ENCODE results near the gene TECPR1. TPM values are rescaled to one million over a fixed set of nuclear protein-coding genes. Genes with fewer than 3 reads are reported as not detected.

Gene TECPR1
- total RNA-seq, 1 experiment from 2014 or later, result 11.5 TPM

DNA sequence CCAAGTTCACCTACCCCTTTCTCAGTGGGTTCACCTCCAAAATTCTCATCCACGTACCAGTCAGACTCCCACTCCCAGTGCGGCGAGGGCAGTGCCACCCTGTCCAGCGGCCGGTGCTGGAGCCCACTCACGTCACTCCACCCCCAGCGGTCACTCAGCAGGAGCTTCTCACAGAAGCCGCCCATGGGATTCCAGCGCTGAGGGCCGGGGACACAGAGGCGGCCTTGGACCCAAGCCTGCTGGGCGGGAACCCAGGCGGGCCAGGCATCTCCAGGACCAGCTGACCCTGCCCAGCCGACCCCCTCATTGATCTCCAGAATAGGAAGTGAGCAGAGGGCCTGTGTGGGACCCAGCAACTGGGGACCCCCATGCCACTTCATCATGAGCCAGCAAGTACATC lies 7.2 kb downstream of the TECPR1 start:
- H3K9me3 ChIP-seq (ENCODE audit: low read length), result no peaks in the 10 kb centered on the region
- POLR2A ChIA-PET (ENCODE audit: unreplicated experiment), result no interaction called here
- no peaks in the 10 kb centered on the region for H3K9me2 ChIP-seq (replicated peaks; ENCODE audit: low read length)
- no peak overlapping the region for H3K4me3 ChIP-seq (ENCODE audit: low read length)
- H3K4me1 ChIP-seq (ENCODE audit: insufficient read depth, low read length), result peaks cover 6% of the 10 kb centered on the region; the same call in 1 of the 2 replicates
- H2AFZ ChIP-seq (ENCODE audit: low read length), result no peak overlapping the region
- BruUV-seq (replicated peaks), result no TSS peak
- H3K9ac ChIP-seq (ENCODE audit: low read length), result no peak overlapping the region
- CTCF ChIA-PET, result no interaction called here
- H3K27ac ChIP-seq (ENCODE audit: low read length), result no peak overlapping the region
- no peaks in the 10 kb centered on the region for H3F3A ChIP-seq (ENCODE audit: low read length, unreplicated experiment)
- H4K20me1 ChIP-seq (ENCODE audit: low read length), result no peaks in the 10 kb centered on the region
- TF ChIP-seq EZH2 (IDR thresholded peaks at IDR 0.05; ENCODE audit: low read length, unreplicated experiment), result no peak
- TF ChIP-seq, protein P1, sequence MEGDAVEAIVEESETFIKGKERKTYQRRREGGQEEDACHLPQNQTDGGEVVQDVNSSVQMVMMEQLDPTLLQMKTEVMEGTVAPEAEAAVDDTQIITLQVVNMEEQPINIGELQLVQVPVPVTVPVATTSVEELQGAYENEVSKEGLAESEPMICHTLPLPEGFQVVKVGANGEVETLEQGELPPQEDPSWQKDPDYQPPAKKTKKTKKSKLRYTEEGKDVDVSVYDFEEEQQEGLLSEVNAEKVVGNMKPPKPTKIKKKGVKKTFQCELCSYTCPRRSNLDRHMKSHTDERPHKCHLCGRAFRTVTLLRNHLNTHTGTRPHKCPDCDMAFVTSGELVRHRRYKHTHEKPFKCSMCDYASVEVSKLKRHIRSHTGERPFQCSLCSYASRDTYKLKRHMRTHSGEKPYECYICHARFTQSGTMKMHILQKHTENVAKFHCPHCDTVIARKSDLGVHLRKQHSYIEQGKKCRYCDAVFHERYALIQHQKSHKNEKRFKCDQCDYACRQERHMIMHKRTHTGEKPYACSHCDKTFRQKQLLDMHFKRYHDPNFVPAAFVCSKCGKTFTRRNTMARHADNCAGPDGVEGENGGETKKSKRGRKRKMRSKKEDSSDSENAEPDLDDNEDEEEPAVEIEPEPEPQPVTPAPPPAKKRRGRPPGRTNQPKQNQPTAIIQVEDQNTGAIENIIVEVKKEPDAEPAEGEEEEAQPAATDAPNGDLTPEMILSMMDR (conservative IDR thresholded peaks at IDR 0.05; ENCODE audit: low read depth, low read length), result no peak
- no peak for TF ChIP-seq EZH2phosphoT487 (IDR thresholded peaks at IDR 0.05; ENCODE audit: borderline replicate concordance, low read length)
- peaks cover 1% of the 10 kb centered on the region; the same call in 1 of the 2 replicates for H3K79me2 ChIP-seq (ENCODE audit: low read length)
- no peak overlapping the region for H3K4me2 ChIP-seq (ENCODE audit: low read length)
- no peaks in the 10 kb centered on the region for H3K36me3 ChIP-seq (ENCODE audit: low read depth, low read length)
- ATAC-seq, result no peak
- no peaks in the 10 kb centered on the region for H3K27me3 ChIP-seq (ENCODE audit: low read length)
- intact Hi-C loops (cut with micrococcal nuclease), result no loop called here
- DNase-seq, result no peak

DNA sequence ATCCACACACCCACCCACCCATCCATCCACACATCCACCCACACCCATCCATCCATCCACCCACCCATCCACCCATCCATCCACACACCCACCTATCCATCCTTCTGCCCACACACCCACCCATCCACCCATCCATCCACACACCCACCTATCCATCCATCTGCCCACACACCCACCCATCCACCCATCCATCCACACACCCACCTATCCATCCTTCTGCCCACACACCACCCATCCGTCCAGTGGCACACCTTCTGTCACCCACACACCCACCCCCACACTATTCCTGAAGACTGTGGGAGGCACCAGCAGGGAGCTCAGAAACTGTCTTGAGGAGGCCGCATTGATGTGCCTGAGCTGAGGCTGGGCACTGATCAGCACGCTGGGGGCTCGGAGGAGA lies 9.1 kb downstream of the TECPR1 start:
- H3K9ac ChIP-seq (ENCODE audit: low read length), result no peak overlapping the region
- H3K79me2 ChIP-seq (ENCODE audit: low read length), result no peaks in the 10 kb centered on the region
- no peak overlapping the region for H3K27ac ChIP-seq (ENCODE audit: low read length)
- CTCF ChIA-PET, result no interaction called here
- no peaks in the 10 kb centered on the region for H3K36me3 ChIP-seq (ENCODE audit: low read depth, low read length)
- no TSS peak for BruUV-seq (replicated peaks)
- DNase-seq (no peak), ATAC-seq (no peak)
- no peaks in the 10 kb centered on the region for H3K9me2 ChIP-seq (replicated peaks; ENCODE audit: low read length)
- no peaks in the 10 kb centered on the region for H3K4me1 ChIP-seq (ENCODE audit: insufficient read depth, low read length)
- no peaks in the 10 kb centered on the region for H3K9me3 ChIP-seq (ENCODE audit: low read length)
- no peak overlapping the region for H2AFZ ChIP-seq (ENCODE audit: low read length)
- TF ChIP-seq, protein P1 (conservative IDR thresholded peaks at IDR 0.05; ENCODE audit: low read depth, low read length), result no peak
- TF ChIP-seq EZH2 (IDR thresholded peaks at IDR 0.05; ENCODE audit: low read length, unreplicated experiment), result no peak
- no peak for TF ChIP-seq EZH2phosphoT487 (IDR thresholded peaks at IDR 0.05; ENCODE audit: borderline replicate concordance, low read length)
- H3K27me3 ChIP-seq (ENCODE audit: low read length), result no peaks in the 10 kb centered on the region
- intact Hi-C loops (cut with micrococcal nuclease), result no loop called here
- POLR2A ChIA-PET (ENCODE audit: unreplicated experiment), result no interaction called here
- H4K20me1 ChIP-seq (ENCODE audit: low read length), result no peaks in the 10 kb centered on the region
- no peak overlapping the region for H3K4me2 ChIP-seq (ENCODE audit: low read length)
- no peak overlapping the region for H3K4me3 ChIP-seq (ENCODE audit: low read length)
- no peaks in the 10 kb centered on the region for H3F3A ChIP-seq (ENCODE audit: low read length, unreplicated experiment)

DNA sequence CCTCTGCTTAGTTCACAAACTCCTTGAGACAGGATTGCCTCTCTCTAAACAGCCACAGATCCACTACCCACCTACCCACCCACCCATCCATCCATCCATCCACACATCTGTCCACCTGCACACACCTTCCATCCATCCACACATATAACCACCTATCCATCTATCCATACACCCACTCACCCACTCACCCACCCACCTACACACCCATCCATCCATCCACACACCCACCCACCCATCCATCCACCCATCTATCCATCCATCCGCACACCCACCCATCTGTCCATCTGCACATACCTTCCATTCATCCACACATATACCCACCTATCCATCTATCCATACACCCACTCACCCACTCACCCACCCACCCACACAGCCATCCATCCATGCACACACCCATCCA lies 9.7 kb downstream of the TECPR1 start:
- Histone ChIP-seq H3K9ac (ENCODE audit: low read length) (no peak overlapping the region), H3K4me3 (ENCODE audit: low read length) (no peak overlapping the region), H3K9me3 (ENCODE audit: low read length) (no peaks in the 10 kb centered on the region), H3K4me2 (ENCODE audit: low read length) (no peak overlapping the region), H3K4me1 (ENCODE audit: insufficient read depth, low read length) (no peaks in the 10 kb centered on the region), H3F3A (ENCODE audit: low read length, unreplicated experiment) (no peaks in the 10 kb centered on the region), H3K27ac (ENCODE audit: low read length) (no peak overlapping the region), H3K36me3 (ENCODE audit: low read depth, low read length) (no peaks in the 10 kb centered on the region), H4K20me1 (ENCODE audit: low read length) (no peaks in the 10 kb centered on the region), H3K9me2 (replicated peaks; ENCODE audit: low read length) (no peaks in the 10 kb centered on the region), H2AFZ (ENCODE audit: low read length) (no peak overlapping the region), H3K79me2 (ENCODE audit: low read length) (no peaks in the 10 kb centered on the region), H3K27me3 (ENCODE audit: low read length) (no peaks in the 10 kb centered on the region)
- TF ChIP-seq, protein P1 (conservative IDR thresholded peaks at IDR 0.05; ENCODE audit: low read depth, low read length), result no peak
- TF ChIP-seq EZH2phosphoT487 (IDR thresholded peaks at IDR 0.05; ENCODE audit: borderline replicate concordance, low read length) (no peak), EZH2 (IDR thresholded peaks at IDR 0.05; ENCODE audit: low read length, unreplicated experiment) (no peak)
- ATAC-seq (no peak), DNase-seq (no peak)
- no TSS peak for BruUV-seq (replicated peaks)
- ChIA-PET CTCF (no interaction called here), POLR2A (ENCODE audit: unreplicated experiment) (no interaction called here)
- intact Hi-C loops (cut with micrococcal nuclease), result no loop called here

Measured in PC-3 (cell line).